Erythroblast (primary cell): ENCODE results near the gene CCL20.

Experiments
- GATA1 ChIP-seq: IDR thresholded peaks from 2 replicates; pipeline ENCODE4 v1.6.1; 2011; ENCODE audit warnings: low read depth, mild to moderate bottlenecking, control low read depth, low read length, moderate library complexity
- POLR2A ChIP-seq: IDR thresholded peaks from 2 replicates; pipeline ENCODE4 v1.6.1; 2011; ENCODE audit warnings: mild to moderate bottlenecking, low read length

DNA sequence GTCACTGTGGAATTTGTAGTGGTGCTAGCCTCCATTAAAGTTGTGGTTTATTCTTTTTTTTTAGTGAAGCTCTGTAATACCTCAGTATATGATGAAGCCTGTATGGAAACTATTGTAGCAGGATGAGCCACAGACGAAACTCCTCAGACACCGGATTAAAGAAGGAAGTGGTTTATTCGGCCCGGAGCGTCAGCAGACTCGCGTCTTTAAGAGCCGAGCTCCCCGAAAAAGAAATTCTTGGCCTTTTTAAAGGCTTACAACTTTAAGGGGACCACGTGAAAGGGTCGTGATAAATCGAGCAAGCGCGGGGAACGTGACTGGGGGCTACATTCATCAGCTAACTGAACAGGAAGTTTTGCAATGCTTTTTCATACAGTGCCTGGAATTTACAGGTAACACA lies 8.1 kb upstream of the CCL20 start:
- TF ChIP-seq POLR2A (no peak), GATA1 (no peak)
